ENCODE measurements around the gene BTBD6.

- TF ChIP-seq FOXA1 (IDR thresholded peaks at IDR 0.05) (no peak), FOXM1 (IDR thresholded peaks at IDR 0.05; ENCODE audit: borderline replicate concordance) (no peak), ZNF384 (IDR thresholded peaks at IDR 0.05) (no peak), CTBP1 (IDR thresholded peaks at IDR 0.05; ENCODE audit: borderline replicate concordance) (no peak)
These were observed 23.3 kb upstream of the BTBD6 start for GRCh38 chr14:105224845-105225570.

Data from HEK293T (cell line).